K562 (cell line): Measurements from ENCODE around the gene ZNF236. TPM values are rescaled to one million over a fixed set of nuclear protein-coding genes. Genes with fewer than 3 reads are reported as not detected.
A peak's percentile ranks its signal among the peaks of the same experiment; 100 is the strongest.

ENCODE experiments used
- ATAC-seq: fragments of 200-7000 bp; cut with Tn5 transposase; 3 replicates; pipeline ENCODE4 v1.9.1; 2020; ENCODE audit warnings: moderate library complexity
- BruUV-seq: library from RNA; stranded (reverse); fragments of 400-500 nt; replicated peaks from 2 replicates; lab custom pipeline; 2021; lab: Mats Ljungman, UMichigan
- CTCF ChIA-PET: fragments of 300-600 bp; formaldehyde crosslinking; extraction: SDS; loops from one replicate; lab custom pipeline; 2021; ENCODE audit warnings: low intra/inter-chr PET ratio; lab: Yijun Ruan, JAX
- POLR2A ChIA-PET: fragments of 300-600, 350-650 bp; sonication (Branson Sonifier 250); formaldehyde crosslinking; extraction: SDS; loops from one replicate; lab custom pipeline; 2021; ENCODE audit warnings: antibody characterized with exemption, inconsistent platforms; lab: Yijun Ruan, JAX
- DNase-seq, 4 experiments: peaks; one replicate each; pipeline versions ENCODE4 v3.0.0 to v3.0.0-alpha.2; 2011 to 2018; ENCODE audit warnings: low spot score in 3 of 4, mixed read lengths in 3 of 4; ENCODE audit errors: extremely low read depth in 1 of 4
- FAIRE-seq: peaks from 2 replicates; lab custom pipeline; 2011; peaks lifted over from hg19 to GRCh38; lab: Jason Lieb, UNC
- H2AFZ ChIP-seq: 2 replicates; pipeline ENCODE4 v1.6.0; 2011; ENCODE audit warnings: low read depth, low read length, control low read depth, inconsistent platforms
- H3K27ac ChIP-seq: fragments of 200-600 bp; 3 replicates; pipeline ENCODE4 v1.8.0; 2011; ENCODE audit warnings: low read depth, mild to moderate bottlenecking, control low read depth, inconsistent platforms, low read length, moderate library complexity, mixed read lengths; ENCODE audit errors: extremely low read depth
- H3K27me3 ChIP-seq, 2 experiments: fragments of 300-600 bp in 1 of 2; 2 replicates in 1 of 2; 3 replicates in 1 of 2; pipeline versions ENCODE4 v1.6.0 to v1.8.0; 2011; ENCODE audit warnings: inconsistent platforms in 2 of 2, low read length in 2 of 2, mild to moderate bottlenecking in 1 of 2, mixed read lengths in 1 of 2, moderate library complexity in 1 of 2; ENCODE audit not compliant: control insufficient read depth in 2 of 2, insufficient read depth in 2 of 2
- H3K36me3 ChIP-seq: fragments of 300-600 bp; 3 replicates; pipeline ENCODE4 v1.8.0; 2011; ENCODE audit warnings: mild to moderate bottlenecking, low read length, inconsistent platforms; ENCODE audit not compliant: control insufficient read depth, insufficient read depth
- H3K4me1 ChIP-seq, 2 experiments: fragments of 200-600 bp in 1 of 2; replicated peaks in 1 of 2; 2 replicates in 1 of 2; 3 replicates in 1 of 2; pipeline versions ENCODE4 v1.5.1 to v1.8.0; 2011; ENCODE audit warnings: inconsistent platforms in 2 of 2, low read length in 2 of 2, mild to moderate bottlenecking in 1 of 2, mixed read lengths in 1 of 2, moderate library complexity in 1 of 2; ENCODE audit not compliant: control insufficient read depth in 2 of 2, insufficient read depth in 2 of 2
- H3K4me2 ChIP-seq: 2 replicates; pipeline ENCODE4 v1.6.1; 2011; ENCODE audit warnings: low read length, control low read depth, inconsistent platforms, mixed read lengths; ENCODE audit not compliant: insufficient read depth
- H3K4me3 ChIP-seq: fragments of 200-600 bp; sonication (generic), shearing (Covaris generic); 2 replicates; pipeline ENCODE4 v1.5.1; 2016; ENCODE audit warnings: control low read depth, inconsistent platforms
- H3K79me2 ChIP-seq: fragments of 200-600 bp; 3 replicates; pipeline ENCODE4 v1.8.0; 2011; ENCODE audit warnings: low read length, inconsistent platforms; ENCODE audit not compliant: control insufficient read depth, insufficient read depth
- H3K9ac ChIP-seq, 2 experiments: 2 replicates each; pipeline versions ENCODE4 v1.6.0 to v1.6.1; 2011; ENCODE audit warnings: low read depth in 2 of 2, low read length in 2 of 2, control low read depth in 1 of 2, inconsistent platforms in 1 of 2, mild to moderate bottlenecking in 1 of 2, mixed read lengths in 1 of 2; ENCODE audit not compliant: insufficient read depth in 1 of 2
- H3K9me1 ChIP-seq: one replicate; pipeline ENCODE4 v1.6.0; 2011; ENCODE audit warnings: inconsistent platforms, mild to moderate bottlenecking, low read length, moderate library complexity; ENCODE audit not compliant: control insufficient read depth, insufficient read depth
- H3K9me3 ChIP-seq: replicated peaks from 2 replicates; pipeline ENCODE4 v1.5.1; 2011; ENCODE audit warnings: low read depth, low read length, inconsistent platforms; ENCODE audit not compliant: control insufficient read depth, insufficient read depth
- H4K20me1 ChIP-seq: replicated peaks from 2 replicates; pipeline ENCODE4 v1.6.1; 2011; ENCODE audit warnings: low read length, inconsistent platforms, mixed read lengths; ENCODE audit not compliant: control insufficient read depth, insufficient read depth
- MEIS2 ChIP-seq: fragments of 450-650 bp; IDR thresholded peaks from 2 replicates; pipeline ENCODE4 v1.6.1; 2014; ENCODE audit warnings: mild to moderate bottlenecking; ENCODE audit not compliant: partially characterized antibody
- PBX2 ChIP-seq, 2 experiments: IDR thresholded peaks in 1 of 2; conservative IDR thresholded peaks in 1 of 2; 2 replicates each; pipeline ENCODE4 v1.6.1; 2016; ENCODE audit warnings: low read depth in 2 of 2, mild to moderate bottlenecking in 1 of 2, missing compliant biosample characterization in 1 of 2, missing genetic modification characterization in 1 of 2, moderate library complexity in 1 of 2
- PKNOX1 ChIP-seq: fragments of 450-650 bp; IDR thresholded peaks from 2 replicates; pipeline ENCODE4 v1.6.1; 2016
- RUNX1 ChIP-seq: sonication (generic); IDR thresholded peaks from 2 replicates; pipeline ENCODE4 v1.6.1; 2016; ENCODE audit warnings: antibody characterized with exemption, low read depth
- ZNF232 ChIP-seq: sonication (generic); formaldehyde crosslinking; IDR thresholded peaks from 2 replicates; pipeline ENCODE4 v1.8.0; 2022; ENCODE audit warnings: mild to moderate bottlenecking, missing genetic modification reagents
- WGBS: fragments of 100-300 bp; shearing (Covaris generic); methylation state at CpG from one replicate; pipeline ENCODE4 v1.1.6; 2016; ENCODE audit warnings: low coverage, mixed read lengths; ENCODE audit not compliant: insufficient coverage; ENCODE audit errors: missing lambda C conversion rate; 5-methylcytosine and 5-hydroxymethylcytosine counted together
- in situ Hi-C: fragments of 300-500 bp; cut with MboI; formaldehyde crosslinking; loops from 4 replicates; pipeline ENCODE4 v1.15.0; 2018; ENCODE audit warnings: inconsistent platforms, mixed read lengths
- intact Hi-C: fragments of 100-400 bp; cut with micrococcal nuclease; formaldehyde crosslinking; loops from 2 replicates; pipeline ENCODE4 v1.14.2; 2022
- polyA plus RNA-seq, 8 experiments: library from polyadenylated mRNA; depleted of rRNA in 4 of 8; stranded (reverse) in 5 of 8; unstranded in 3 of 8; fragments of >200 nt; fragmentation: Nextera tagmentation in 2 of 8; fragmentation: Illumina TruSeq in 1 of 8; extraction: Ambion mirVana in 2 of 8; extraction: Trizol in 1 of 8; gene quantifications; 2 replicates each; pipeline versions ENCODE4 v1.2.1 to v1.2.3, GENCODE V29; 2011 to 2014; ENCODE audit warnings: inconsistent platforms in 1 of 8, missing spikeins in 1 of 8
- total RNA-seq, 7 experiments: library from RNA; depleted of rRNA in 6 of 7; stranded (reverse); fragments of >200 nt in 6 of 7; fragmentation: Illumina TruSeq in 2 of 7; extraction: Trizol in 2 of 7; gene quantifications; 2 replicates each; pipeline versions ENCODE4 v1.2.1 to v1.2.3, GENCODE V29; 2011 to 2021; ENCODE audit warnings: low replicate concordance in 1 of 7

The ZNF236 gene
- total and polyA plus RNA-seq, 9 of the 15 experiments (the other 6 are each of a cell fraction or from before 2014, with no cell fraction given), result 0.35 to 8.7 (median 3.4) TPM

- no peaks in the 10 kb centered on the region for H3K9me3 ChIP-seq
- ATAC-seq (no peak), DNase-seq (no peak), FAIRE-seq (no peak)
- no peaks in the 10 kb centered on the region for H3K9me1 ChIP-seq
- intact Hi-C loops, result no loop called here
- peak; percentile 70 for TF ChIP-seq MEIS2
- no peak for TF ChIP-seq RUNX1
- peak; percentile 46; the same call in 1 of the 2 replicates for TF ChIP-seq PKNOX1
- TF ChIP-seq ZNF232 (CRISPR knock-in tag), result no peak
- no peak for TF ChIP-seq PBX2 (CRISPR knock-in tag; IDR thresholded peaks at IDR 0.05; ENCODE audit: low read depth)
- TF ChIP-seq PBX2 (tag; conservative IDR thresholded peaks at IDR 0.05; ENCODE audit: low read depth), result 0 out of 2 replicates have a peak, but pooled peaks have one; percentile 32
- H3K4me3 ChIP-seq, result no peak overlapping the region
- peaks cover 12 to 22% of the 10 kb centered on the region in 2 experiments; a peak in 4 of 5 replicates for H3K4me1 ChIP-seq
- BruUV-seq, result no TSS peak
- no peak overlapping the region for H2AFZ ChIP-seq
- peaks cover 55% of the 10 kb centered on the region for H3K79me2 ChIP-seq
- H3K36me3 ChIP-seq, result no peaks in the 10 kb centered on the region
- POLR2A ChIA-PET, result no interaction called here
- peak overlapping the region; percentile 90 for H3K4me2 ChIP-seq
- H3K27me3 ChIP-seq, result no peaks in the 10 kb centered on the region
- CTCF ChIA-PET, result no interaction called here
- H4K20me1 ChIP-seq, result no peaks in the 10 kb centered on the region
- no peak overlapping the region for H3K27ac ChIP-seq
- H3K9ac ChIP-seq, result peak overlapping the region; percentile 16 to 85; a peak in 1 of 4 replicates
- in situ Hi-C loops, result no loop called here
- WGBS, result 26% methylated on average over 4 of the region's 5 CpGs
Observed at GRCh38 chr18:76824754-76825153, 2.4 kb downstream of the ZNF236 start.
